NCI-H82 treated with DMSO at 0.1 percent for 48 hours (cell line): ENCODE data around the gene ICA1L.
"Not testable (repeated sequence)": the region's sequence is repeated elsewhere in the genome, so short reads cannot be mapped to it uniquely, and the experiment has no call there.

Experiments
- DNase-seq: peaks from one replicate; lab custom pipeline; 2025; ENCODE audit not compliant: unreplicated experiment; lab: John Stamatoyannopoulos, UW

The ICA1L gene

GRCh38 chr2:202871300-202872141, at the start of gene ICA1L:
Gene ICA1L (minus strand): TSS chr2:202871766. CDS start chr2:202829009, 42,757 bp downstream.
- peak; percentile 27 for DNase-seq

DNA sequence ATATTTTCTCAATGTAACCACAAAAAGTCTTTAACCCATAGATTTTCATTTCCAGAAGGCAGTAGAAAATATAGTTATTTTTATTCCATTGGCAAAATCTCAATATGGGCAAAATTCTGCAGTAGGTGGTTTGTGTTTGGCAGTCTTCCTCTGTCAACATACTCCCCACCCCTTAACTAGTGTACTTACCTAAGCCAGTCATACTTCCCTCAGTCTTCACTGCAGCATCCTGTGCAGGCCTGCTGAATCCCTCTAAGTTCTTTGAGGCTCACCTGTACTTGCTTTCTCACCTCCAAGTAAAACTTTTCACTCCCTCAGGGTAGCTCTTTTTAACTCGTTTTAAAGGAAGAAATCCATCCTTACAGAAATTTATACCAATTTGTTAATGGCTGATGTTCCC, 47.3 kb upstream of the ICA1L start:
- DNase-seq, result no peak

GRCh38 chr2:202912342-202913201, 41.0 kb upstream of the ICA1L start:
- DNase-seq, result not testable (repeated sequence)

- peak; percentile 94 for DNase-seq
These were observed 40.2 kb upstream of the ICA1L start, which contains the start of the genes CARF and WDR12 for GRCh38 chr2:202911512-202912341. Gene CARF (plus strand): TSS chr2:202912275. CDS start chr2:202941903, 29,628 bp downstream. Gene WDR12 (minus strand): TSS chr2:202911673. CDS start chr2:202911476, 197 bp downstream.

- DNase-seq, result no peak
These were observed 39.6 kb upstream of the ICA1L start for GRCh38 chr2:202911203-202911511.

- no peak for DNase-seq
These were observed 39.1 kb upstream of the ICA1L start for GRCh38 chr2:202910698-202911097.

DNA sequence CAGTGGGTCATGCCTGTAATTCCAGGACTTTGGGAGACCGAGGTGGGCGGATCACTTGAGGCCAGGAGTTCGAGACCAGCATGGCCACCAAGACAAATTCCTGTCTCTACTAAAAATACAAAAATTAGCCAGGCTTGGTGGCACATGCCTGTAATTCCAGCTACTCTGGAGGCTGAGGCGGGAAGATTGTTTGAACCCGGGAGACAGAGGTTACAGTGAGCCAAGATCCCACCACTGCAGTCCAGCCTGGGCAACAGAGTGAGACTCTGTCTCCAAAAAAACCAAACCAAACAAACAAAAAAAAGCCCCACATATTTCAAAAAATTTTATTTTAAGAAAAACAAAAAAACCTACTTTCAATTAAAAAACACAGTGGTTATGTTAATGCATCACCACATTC, 38.7 kb upstream of the ICA1L start:
- DNase-seq, result not testable (repeated sequence)

DNA sequence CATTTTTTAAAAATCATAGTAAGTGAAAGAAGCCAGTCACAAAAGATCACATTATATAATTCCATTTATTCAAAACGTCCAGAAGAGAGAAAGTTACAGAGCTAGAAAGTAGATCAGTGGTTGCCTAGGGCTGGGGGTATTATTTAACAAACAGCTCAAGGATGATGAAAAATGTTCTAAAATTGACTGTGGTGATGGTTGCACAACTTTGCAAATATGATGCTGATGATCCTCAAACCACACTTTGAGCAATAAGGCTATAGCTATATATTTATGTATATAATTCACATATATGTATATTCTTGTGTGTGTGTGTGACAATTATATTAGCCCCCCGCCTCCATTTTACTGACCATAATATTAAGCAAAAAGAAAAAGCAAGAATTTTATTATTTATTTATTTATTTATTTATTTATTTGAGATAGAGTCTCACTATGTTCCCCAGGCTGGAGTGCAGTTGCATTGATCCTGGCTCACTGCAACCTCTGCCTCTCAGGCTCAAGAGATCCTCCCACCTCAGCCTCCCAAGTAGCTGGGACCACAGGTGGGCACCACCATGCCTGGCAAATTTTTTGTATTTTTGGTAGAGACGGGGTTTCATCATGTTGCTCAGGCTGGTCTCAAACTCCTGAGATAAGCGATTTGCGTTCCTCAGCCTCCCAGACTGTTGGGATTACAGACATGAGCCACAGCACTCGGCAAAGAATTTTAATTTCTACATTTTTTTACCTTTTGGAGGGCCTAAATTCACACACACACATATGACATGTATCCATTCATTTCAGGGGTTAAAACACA, 38.0 kb upstream of the ICA1L start:
- DNase-seq, result no peak

DNA sequence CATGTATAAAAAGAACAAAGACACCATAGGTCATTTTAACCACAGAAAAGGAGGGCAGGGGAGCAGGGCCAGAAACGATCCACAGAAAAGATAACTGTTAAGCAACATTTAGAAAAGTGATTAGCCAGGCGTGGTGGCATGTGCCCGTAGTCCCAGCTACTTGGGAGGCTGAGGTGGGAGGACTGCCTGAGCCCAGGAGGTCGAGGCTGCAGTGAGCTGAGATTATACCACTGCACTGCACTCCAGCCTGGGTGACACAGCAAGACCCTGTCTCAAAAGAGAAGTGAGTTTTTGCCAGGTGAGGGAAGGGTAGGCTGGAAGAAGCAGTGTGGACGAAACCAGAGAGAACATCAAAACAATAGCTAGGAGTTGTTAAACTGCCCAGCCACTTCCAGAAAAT, 36.6 kb upstream of the ICA1L start:
- no peak for DNase-seq

GRCh38 chr2:202905507-202905906, 33.9 kb upstream of the ICA1L start:
- DNase-seq, result not testable (repeated sequence)

GRCh38 chr2:202885190-202885589, 13.6 kb upstream of the ICA1L start:
- DNase-seq, result no peak

GRCh38 chr2:202883987-202884675, 12.6 kb upstream of the ICA1L start:
- DNase-seq, result no peak

GRCh38 chr2:202881570-202881969, 10.0 kb upstream of the ICA1L start:
- no peak for DNase-seq

GRCh38 chr2:202877699-202878098, 6.1 kb upstream of the ICA1L start:
- no peak for DNase-seq

- peak; percentile 36 for DNase-seq
These were observed 901 bp downstream of the ICA1L start for GRCh38 chr2:202870431-202871299.

- DNase-seq, result no peak
These were observed 9.6 kb downstream of the ICA1L start for GRCh38 chr2:202861987-202862386.

DNA sequence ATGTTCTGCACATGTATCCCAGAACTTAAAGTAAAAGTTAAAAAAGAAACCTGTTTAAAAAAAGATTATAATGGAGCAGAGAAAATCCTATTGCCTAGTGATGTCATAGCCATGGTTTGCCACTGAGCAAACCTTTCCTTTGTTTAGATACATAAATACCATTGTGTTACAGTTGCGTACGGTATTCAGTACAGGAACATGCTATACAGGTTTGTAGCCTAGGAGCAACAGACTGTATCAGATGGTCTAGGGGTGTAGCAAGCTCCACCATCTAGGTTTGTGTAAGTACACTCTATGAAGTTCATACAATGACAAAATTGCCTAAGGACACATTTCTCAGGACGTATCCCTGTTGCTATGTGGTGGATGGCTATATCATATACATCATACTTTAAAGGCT, 13.0 kb downstream of the ICA1L start:
- DNase-seq, result no peak

DNA sequence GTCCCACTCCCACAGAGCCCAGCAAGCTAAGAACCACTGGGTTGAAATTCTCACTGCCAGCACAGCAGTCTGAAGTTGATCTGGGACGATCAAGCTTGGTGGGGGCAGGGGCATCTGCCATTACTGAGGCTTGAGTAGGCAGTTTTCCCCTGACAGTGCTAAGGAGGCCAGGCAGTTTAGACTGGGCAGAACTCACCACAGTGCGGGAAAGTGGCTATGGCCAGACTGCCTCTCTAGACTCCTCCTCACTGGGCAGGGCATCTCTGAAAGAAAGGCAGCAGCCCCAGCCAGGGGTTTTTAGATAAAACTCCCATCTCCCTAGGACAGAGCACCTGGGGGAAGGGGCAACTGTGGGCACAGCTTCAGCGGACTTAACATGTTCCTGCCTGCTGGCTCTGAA, 22.2 kb downstream of the ICA1L start:
- not testable (repeated sequence) for DNase-seq

DNA sequence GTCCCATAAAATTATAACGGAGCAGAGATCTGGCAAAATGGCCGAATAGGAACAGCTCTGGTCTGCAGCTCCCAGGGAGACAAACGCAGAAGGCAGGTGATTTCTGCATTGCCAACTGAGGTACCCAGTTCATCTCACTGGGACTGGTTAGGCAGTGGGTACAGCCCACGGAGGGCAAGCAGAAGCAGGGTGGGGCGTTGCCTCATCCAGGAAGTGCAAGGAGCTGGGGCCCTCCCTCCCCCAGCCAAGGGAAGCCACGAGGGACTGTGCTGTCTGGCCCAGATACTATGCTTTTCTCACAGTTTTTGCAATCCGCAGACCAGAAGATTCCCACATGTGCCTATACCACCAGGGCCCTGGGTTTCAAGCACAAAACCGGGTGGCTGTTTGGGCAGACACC, 22.8 kb downstream of the ICA1L start:
- DNase-seq, result no peak
